ENCODE results near the gene KIF4A.

DNA sequence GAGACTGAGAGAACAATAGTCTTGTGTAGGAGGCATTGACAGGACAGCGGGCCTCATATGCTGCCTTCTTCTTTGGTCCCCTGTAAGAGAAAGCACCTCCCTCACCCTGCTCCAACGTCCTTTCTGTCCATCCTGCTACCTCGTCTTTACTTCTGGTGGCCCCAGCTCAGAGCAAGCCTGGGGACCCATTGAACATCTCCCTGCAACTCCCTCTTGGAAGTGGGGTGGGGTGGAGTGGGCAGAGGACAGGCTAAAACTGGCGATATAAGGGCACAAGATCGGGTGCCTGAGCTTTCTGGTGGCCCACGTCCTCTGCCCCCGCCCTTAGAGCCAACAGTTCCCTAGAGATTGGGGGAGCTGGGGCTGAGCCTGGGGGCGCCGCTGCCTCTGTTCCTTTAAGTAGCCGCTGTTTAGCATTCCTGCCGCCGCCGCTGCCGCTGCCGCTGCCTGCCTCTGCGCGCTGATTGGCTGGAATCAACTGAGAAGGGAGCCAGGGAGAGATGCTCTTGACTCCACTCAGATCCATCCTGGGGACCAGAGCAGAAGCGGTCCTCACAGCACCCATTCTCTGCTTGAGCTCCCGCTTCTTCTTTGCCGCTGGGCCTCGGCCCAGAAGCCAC lies 154.5 kb downstream of the KIF4A start, which contains the start of gene DLG3:
- TF ChIP-seq, protein P1, sequence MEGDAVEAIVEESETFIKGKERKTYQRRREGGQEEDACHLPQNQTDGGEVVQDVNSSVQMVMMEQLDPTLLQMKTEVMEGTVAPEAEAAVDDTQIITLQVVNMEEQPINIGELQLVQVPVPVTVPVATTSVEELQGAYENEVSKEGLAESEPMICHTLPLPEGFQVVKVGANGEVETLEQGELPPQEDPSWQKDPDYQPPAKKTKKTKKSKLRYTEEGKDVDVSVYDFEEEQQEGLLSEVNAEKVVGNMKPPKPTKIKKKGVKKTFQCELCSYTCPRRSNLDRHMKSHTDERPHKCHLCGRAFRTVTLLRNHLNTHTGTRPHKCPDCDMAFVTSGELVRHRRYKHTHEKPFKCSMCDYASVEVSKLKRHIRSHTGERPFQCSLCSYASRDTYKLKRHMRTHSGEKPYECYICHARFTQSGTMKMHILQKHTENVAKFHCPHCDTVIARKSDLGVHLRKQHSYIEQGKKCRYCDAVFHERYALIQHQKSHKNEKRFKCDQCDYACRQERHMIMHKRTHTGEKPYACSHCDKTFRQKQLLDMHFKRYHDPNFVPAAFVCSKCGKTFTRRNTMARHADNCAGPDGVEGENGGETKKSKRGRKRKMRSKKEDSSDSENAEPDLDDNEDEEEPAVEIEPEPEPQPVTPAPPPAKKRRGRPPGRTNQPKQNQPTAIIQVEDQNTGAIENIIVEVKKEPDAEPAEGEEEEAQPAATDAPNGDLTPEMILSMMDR (IDR thresholded peaks at IDR 0.05) = no peak
- TF ChIP-seq EP300 (IDR thresholded peaks at IDR 0.05) = no peak
- TF ChIP-seq POLR2A (IDR thresholded peaks at IDR 0.05; ENCODE audit: low read depth) = no peak
